Fibroblast of skin of back (primary cell): ENCODE results near the gene IGSF23.
"Not testable (repeated sequence)": the region's sequence is repeated elsewhere in the genome, so short reads cannot be mapped to it uniquely, and the experiment has no call there.

ENCODE experiments used
- DNase-seq: peaks from one replicate; pipeline ENCODE4 v3.0.0-alpha.2; 2013

Gene IGSF23

GRCh38 chr19:44587963-44588770, 25.2 kb upstream of the IGSF23 start:
- peak; percentile 96 for DNase-seq

- no peak for DNase-seq
These were observed 24.6 kb upstream of the IGSF23 start for GRCh38 chr19:44588771-44589112.

- no peak for DNase-seq
These were observed 22.9 kb upstream of the IGSF23 start for GRCh38 chr19:44590245-44591059.

GRCh38 chr19:44591340-44591993, 21.9 kb upstream of the IGSF23 start:
- not testable (repeated sequence) for DNase-seq

- no peak for DNase-seq
These were observed 20.9 kb upstream of the IGSF23 start for GRCh38 chr19:44592451-44592890.

- DNase-seq = no peak
These were observed 20.1 kb upstream of the IGSF23 start for GRCh38 chr19:44593294-44593693.

GRCh38 chr19:44593866-44594266, 19.5 kb upstream of the IGSF23 start:
- DNase-seq = not testable (repeated sequence)

- DNase-seq = no peak
These were observed 16.8 kb upstream of the IGSF23 start for GRCh38 chr19:44596428-44597130.

GRCh38 chr19:44597131-44597491, 16.3 kb upstream of the IGSF23 start:
- DNase-seq = no peak

GRCh38 chr19:44598355-44598754, 15.0 kb upstream of the IGSF23 start:
- DNase-seq = no peak

GRCh38 chr19:44598880-44599279, 14.5 kb upstream of the IGSF23 start:
- no peak for DNase-seq

GRCh38 chr19:44600466-44600865, 12.9 kb upstream of the IGSF23 start:
- DNase-seq = no peak

GRCh38 chr19:44602081-44602480, 11.3 kb upstream of the IGSF23 start:
- no peak for DNase-seq

- DNase-seq = peak; percentile 99
These were observed 10.0 kb upstream of the IGSF23 start for GRCh38 chr19:44603201-44603945.

GRCh38 chr19:44604241-44604640, 9.1 kb upstream of the IGSF23 start:
- no peak for DNase-seq

GRCh38 chr19:44605547-44605946, 7.8 kb upstream of the IGSF23 start:
- DNase-seq = no peak

GRCh38 chr19:44607049-44607448, 6.3 kb upstream of the IGSF23 start:
- peak; percentile 67 for DNase-seq

GRCh38 chr19:44607917-44608316, 5.4 kb upstream of the IGSF23 start:
- no peak for DNase-seq

- peak; percentile 88 for DNase-seq
These were observed 5.0 kb upstream of the IGSF23 start for GRCh38 chr19:44608391-44608821.

- DNase-seq = no peak
These were observed 4.1 kb upstream of the IGSF23 start for GRCh38 chr19:44609219-44609618.

GRCh38 chr19:44610497-44610896, 2.9 kb upstream of the IGSF23 start:
- peak; percentile 47 for DNase-seq

- DNase-seq = no peak
These were observed 1.5 kb upstream of the IGSF23 start for GRCh38 chr19:44611812-44612295.
